A673 (cell line): Measurements from ENCODE around the gene NUMA1.

ENCODE experiments used
- EZH2 ChIP-seq: fragments of 200-600 bp; sonication (generic); IDR thresholded peaks from 2 replicates; pipeline ENCODE4 v1.6.1; 2017; ENCODE audit warnings: borderline replicate concordance, low read depth, mild to moderate bottlenecking, mixed read lengths, antibody characterized with exemption, low read length; ENCODE audit not compliant: poor library complexity, severe bottlenecking
- TF ChIP-seq, protein P1 (sequence below): fragments of 300-800, 200-600 bp; sonication (generic); conservative IDR thresholded peaks from 2 replicates; pipeline ENCODE4 v1.5.1; 2017; ENCODE audit warnings: low read depth, mild to moderate bottlenecking, antibody characterized with exemption, low read length, moderate library complexity, mixed read lengths

DNA sequence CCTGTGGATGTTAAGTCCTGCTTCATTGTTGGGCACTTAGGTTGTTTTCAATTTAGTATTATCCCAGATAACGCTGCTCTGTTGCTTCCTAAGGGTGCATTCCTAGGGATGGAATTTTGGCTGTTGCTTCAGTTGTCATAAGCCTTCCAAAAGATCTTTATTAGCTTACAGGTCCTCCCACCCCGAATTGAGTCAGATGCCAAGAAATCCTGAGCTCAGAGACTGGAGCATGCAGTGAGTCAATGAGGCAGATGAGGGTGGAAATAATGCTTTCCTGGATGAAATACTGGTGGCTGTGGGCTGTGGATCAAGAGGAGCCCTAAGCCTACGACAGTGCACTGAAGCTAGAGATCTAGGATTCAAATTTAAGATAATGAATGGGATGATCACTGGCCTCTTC lies 92.3 kb downstream of the NUMA1 start:
- TF ChIP-seq, protein P1, sequence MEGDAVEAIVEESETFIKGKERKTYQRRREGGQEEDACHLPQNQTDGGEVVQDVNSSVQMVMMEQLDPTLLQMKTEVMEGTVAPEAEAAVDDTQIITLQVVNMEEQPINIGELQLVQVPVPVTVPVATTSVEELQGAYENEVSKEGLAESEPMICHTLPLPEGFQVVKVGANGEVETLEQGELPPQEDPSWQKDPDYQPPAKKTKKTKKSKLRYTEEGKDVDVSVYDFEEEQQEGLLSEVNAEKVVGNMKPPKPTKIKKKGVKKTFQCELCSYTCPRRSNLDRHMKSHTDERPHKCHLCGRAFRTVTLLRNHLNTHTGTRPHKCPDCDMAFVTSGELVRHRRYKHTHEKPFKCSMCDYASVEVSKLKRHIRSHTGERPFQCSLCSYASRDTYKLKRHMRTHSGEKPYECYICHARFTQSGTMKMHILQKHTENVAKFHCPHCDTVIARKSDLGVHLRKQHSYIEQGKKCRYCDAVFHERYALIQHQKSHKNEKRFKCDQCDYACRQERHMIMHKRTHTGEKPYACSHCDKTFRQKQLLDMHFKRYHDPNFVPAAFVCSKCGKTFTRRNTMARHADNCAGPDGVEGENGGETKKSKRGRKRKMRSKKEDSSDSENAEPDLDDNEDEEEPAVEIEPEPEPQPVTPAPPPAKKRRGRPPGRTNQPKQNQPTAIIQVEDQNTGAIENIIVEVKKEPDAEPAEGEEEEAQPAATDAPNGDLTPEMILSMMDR: no peak
- no peak for TF ChIP-seq EZH2
